NCI-H187 treated with DMSO at 0.1 percent for 48 hours (cell line): Measurements from ENCODE around the gene LRRN2.
"Not testable (repeated sequence)": the region's sequence is repeated elsewhere in the genome, so short reads cannot be mapped to it uniquely, and the experiment has no call there.

ENCODE experiments used
- DNase-seq: peaks from one replicate; lab custom pipeline; 2025; lab: John Stamatoyannopoulos, UW

LRRN2 gene

GRCh38 chr1:204685236-204686006 lies at the start of gene LRRN2:
Gene LRRN2, minus strand, starts transcription at chr1:204685738. Its CDS starts 65,746 bp downstream, at chr1:204619992.
- DNase-seq = no peak

GRCh38 chr1:204735042-204735441 lies 49.5 kb upstream of the LRRN2 start:
- DNase-seq = peak; percentile 85

GRCh38 chr1:204733869-204734596 lies 48.5 kb upstream of the LRRN2 start:
- DNase-seq = no peak

- no peak for DNase-seq
Observed at GRCh38 chr1:204733289-204733688, 47.8 kb upstream of the LRRN2 start.

GRCh38 chr1:204731985-204732575 lies 46.5 kb upstream of the LRRN2 start:
- no peak for DNase-seq

GRCh38 chr1:204731509-204731908 lies 46.0 kb upstream of the LRRN2 start:
- no peak for DNase-seq

- no peak for DNase-seq
Observed at GRCh38 chr1:204730826-204731459, 45.4 kb upstream of the LRRN2 start.

- no peak for DNase-seq
Observed at GRCh38 chr1:204729516-204729915, 44.0 kb upstream of the LRRN2 start.

- DNase-seq = no peak
Observed at GRCh38 chr1:204728456-204728855, 42.9 kb upstream of the LRRN2 start.

- DNase-seq = no peak
Observed at GRCh38 chr1:204728045-204728444, 42.5 kb upstream of the LRRN2 start.

GRCh38 chr1:204727438-204727837 lies 41.9 kb upstream of the LRRN2 start:
- not testable (repeated sequence) for DNase-seq

- DNase-seq = no peak
Observed at GRCh38 chr1:204726478-204726877, 40.9 kb upstream of the LRRN2 start.

GRCh38 chr1:204725821-204726448 lies 40.4 kb upstream of the LRRN2 start:
- no peak for DNase-seq

- peak; percentile 36 for DNase-seq
Observed at GRCh38 chr1:204723131-204723787, 37.7 kb upstream of the LRRN2 start.

- no peak for DNase-seq
Observed at GRCh38 chr1:204721373-204722055, 36.0 kb upstream of the LRRN2 start.

- no peak for DNase-seq
Observed at GRCh38 chr1:204716660-204717059, 31.1 kb upstream of the LRRN2 start.

GRCh38 chr1:204714861-204715511 lies 29.4 kb upstream of the LRRN2 start:
- DNase-seq = no peak

GRCh38 chr1:204714194-204714860 lies 28.8 kb upstream of the LRRN2 start:
- DNase-seq = no peak

- no peak for DNase-seq
Observed at GRCh38 chr1:204713541-204713940, 28.0 kb upstream of the LRRN2 start.
